Breast epithelium (tissue), 4 donors: ENCODE results near the gene TMEM45A. TPM values are rescaled to one million over a fixed set of nuclear protein-coding genes. Genes with fewer than 3 reads are reported as not detected.
A peak's percentile ranks its signal among the peaks of the same experiment; 100 is the strongest.

Experiments
- DNase-seq, 2 donors: peaks; one replicate each; pipeline ENCODE4 v3.0.0-alpha.2; 2019; ENCODE audit warnings: low spot score in 2 of 2
- H3K27ac ChIP-seq, 2 donors: fragments of 200-600 bp; sonication (generic) in 1 of 2; one replicate each; pipeline ENCODE4 v1.5.1; 2016 to 2019; ENCODE audit warnings: mild to moderate bottlenecking in 1 of 2
- H3K27me3 ChIP-seq, 2 donors: fragments of 200-600 bp; sonication (generic) in 1 of 2; one replicate each; pipeline versions ENCODE4 v1.5.1 to v1.6.0; 2017 to 2019; ENCODE audit warnings: control low read depth in 1 of 2, mild to moderate bottlenecking in 1 of 2
- H3K36me3 ChIP-seq: fragments of 200-600 bp; one replicate; pipeline ENCODE4 v1.5.1; 2019
- H3K4me1 ChIP-seq, 2 donors: fragments of 200-600 bp; sonication (generic); one replicate each; pipeline ENCODE4 v1.5.1; 2016 to 2019; ENCODE audit warnings: control low read depth in 1 of 2
- H3K4me3 ChIP-seq, 3 donors: fragments of 200-600 bp; sonication (generic); 1 replicate in 2 of 3; 2 replicates in 1 of 3; pipeline ENCODE4 v1.5.1; 2016 to 2019; ENCODE audit warnings: mild to moderate bottlenecking in 3 of 3, moderate library complexity in 2 of 3
- H3K9me3 ChIP-seq, 2 donors: fragments of 200-600 bp; sonication (generic) in 1 of 2; one replicate each; pipeline ENCODE4 v1.5.1; 2016 to 2019; ENCODE audit warnings: control low read depth in 1 of 2
- POLR2A ChIP-seq: fragments of 450-650 bp; IDR thresholded peaks from one replicate; pipeline ENCODE4 v1.6.1; 2016; ENCODE audit warnings: antibody characterized with exemption, mild to moderate bottlenecking, moderate library complexity
- POLR2AphosphoS5 ChIP-seq, 3 donors: sonication (generic); formaldehyde crosslinking; IDR thresholded peaks; one replicate each; pipeline ENCODE4 v1.6.1; 2017; ENCODE audit warnings: antibody characterized with exemption in 3 of 3
- intact Hi-C: fragments of 100-400 bp; cut with DNase I; formaldehyde crosslinking; loops from one replicate; pipeline ENCODE4 v1.15.1; 2023; ENCODE audit warnings: low total_unique reads
- total RNA-seq, 3 donors: library from RNA; depleted of rRNA; stranded (reverse); fragments of >200 nt; gene quantifications; one replicate each; pipeline ENCODE4 v1.1.0, GENCODE V29; 2016
- TF ChIP-seq, protein P1 (sequence below), 3 donors: fragments of 450-650 bp; IDR thresholded peaks; one replicate each; pipeline ENCODE4 v1.5.1; 2016 to 2017; ENCODE audit warnings: antibody characterized with exemption in 3 of 3, mild to moderate bottlenecking in 3 of 3, moderate library complexity in 3 of 3

The TMEM45A gene
- total RNA-seq, 3 donors from 2014 or later = 19.7 to 24.5 (median 20.9) TPM

DNA sequence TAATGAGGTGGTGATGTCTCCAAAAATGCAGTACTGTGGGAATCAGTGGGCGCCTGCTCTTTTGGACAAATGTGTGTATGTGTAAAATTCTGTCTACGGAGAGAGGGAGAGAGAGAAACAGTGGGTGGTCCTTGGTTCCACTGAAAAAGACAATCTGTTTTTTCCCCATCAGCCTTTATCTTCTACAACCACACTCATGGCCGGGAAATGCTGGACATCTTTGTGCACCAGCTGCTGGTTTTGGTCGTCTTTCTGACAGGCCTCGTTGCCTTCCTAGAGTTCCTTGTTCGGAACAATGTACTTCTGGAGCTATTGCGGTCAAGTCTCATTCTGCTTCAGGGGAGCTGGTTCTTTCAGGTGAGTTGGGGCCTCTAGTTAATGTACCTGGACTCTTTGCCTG lies 65.8 kb downstream of the TMEM45A start:
- intact Hi-C loops = no loop called here
- no peak overlapping the region for H3K27ac ChIP-seq
- no peak overlapping the region for H3K4me3 ChIP-seq
- no peaks in the 10 kb centered on the region for H3K9me3 ChIP-seq
- H3K27me3 ChIP-seq = no peaks in the 10 kb centered on the region
- H3K36me3 ChIP-seq = no peaks in the 10 kb centered on the region
- TF ChIP-seq POLR2A (no peak), POLR2AphosphoS5 (IDR thresholded peaks at IDR 0.05) (no peak)
- TF ChIP-seq, protein P1, sequence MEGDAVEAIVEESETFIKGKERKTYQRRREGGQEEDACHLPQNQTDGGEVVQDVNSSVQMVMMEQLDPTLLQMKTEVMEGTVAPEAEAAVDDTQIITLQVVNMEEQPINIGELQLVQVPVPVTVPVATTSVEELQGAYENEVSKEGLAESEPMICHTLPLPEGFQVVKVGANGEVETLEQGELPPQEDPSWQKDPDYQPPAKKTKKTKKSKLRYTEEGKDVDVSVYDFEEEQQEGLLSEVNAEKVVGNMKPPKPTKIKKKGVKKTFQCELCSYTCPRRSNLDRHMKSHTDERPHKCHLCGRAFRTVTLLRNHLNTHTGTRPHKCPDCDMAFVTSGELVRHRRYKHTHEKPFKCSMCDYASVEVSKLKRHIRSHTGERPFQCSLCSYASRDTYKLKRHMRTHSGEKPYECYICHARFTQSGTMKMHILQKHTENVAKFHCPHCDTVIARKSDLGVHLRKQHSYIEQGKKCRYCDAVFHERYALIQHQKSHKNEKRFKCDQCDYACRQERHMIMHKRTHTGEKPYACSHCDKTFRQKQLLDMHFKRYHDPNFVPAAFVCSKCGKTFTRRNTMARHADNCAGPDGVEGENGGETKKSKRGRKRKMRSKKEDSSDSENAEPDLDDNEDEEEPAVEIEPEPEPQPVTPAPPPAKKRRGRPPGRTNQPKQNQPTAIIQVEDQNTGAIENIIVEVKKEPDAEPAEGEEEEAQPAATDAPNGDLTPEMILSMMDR (IDR thresholded peaks at IDR 0.05) = no peak
- peaks cover 0 to 3% of the 10 kb centered on the region in 2 donors for H3K4me1 ChIP-seq
- DNase-seq = no peak

GRCh38 chr3:100560426-100560825 lies 68.0 kb downstream of the TMEM45A start:
- Histone ChIP-seq H3K4me1 (peaks cover 0 to 3% of the 10 kb centered on the region in 2 donors), H3K4me3 (no peak overlapping the region), H3K9me3 (no peaks in the 10 kb centered on the region), H3K36me3 (no peaks in the 10 kb centered on the region), H3K27ac (no peak overlapping the region), H3K27me3 (no peaks in the 10 kb centered on the region)
- DNase-seq = no peak
- intact Hi-C loops = no loop called here
- TF ChIP-seq POLR2A (no peak), POLR2AphosphoS5 (IDR thresholded peaks at IDR 0.05) (no peak)
- TF ChIP-seq, protein P1 (IDR thresholded peaks at IDR 0.05) = no peak

GRCh38 chr3:100561459-100562158 lies 69.2 kb downstream of the TMEM45A start:
- no peaks in the 10 kb centered on the region for H3K36me3 ChIP-seq
- intact Hi-C loops = no loop called here
- no peaks in the 10 kb centered on the region for H3K27me3 ChIP-seq
- no peak for DNase-seq
- peak overlapping the region; percentile 73 to 75 for H3K27ac ChIP-seq
- peaks cover 0 to 3% of the 10 kb centered on the region in 2 donors for H3K4me1 ChIP-seq
- TF ChIP-seq, protein P1 (IDR thresholded peaks at IDR 0.05) = no peak
- TF ChIP-seq POLR2AphosphoS5 (IDR thresholded peaks at IDR 0.05) (no peak), POLR2A (no peak)
- H3K9me3 ChIP-seq = no peaks in the 10 kb centered on the region
- peak overlapping the region in 1 of 3 donors; percentile 13 for H3K4me3 ChIP-seq

DNA sequence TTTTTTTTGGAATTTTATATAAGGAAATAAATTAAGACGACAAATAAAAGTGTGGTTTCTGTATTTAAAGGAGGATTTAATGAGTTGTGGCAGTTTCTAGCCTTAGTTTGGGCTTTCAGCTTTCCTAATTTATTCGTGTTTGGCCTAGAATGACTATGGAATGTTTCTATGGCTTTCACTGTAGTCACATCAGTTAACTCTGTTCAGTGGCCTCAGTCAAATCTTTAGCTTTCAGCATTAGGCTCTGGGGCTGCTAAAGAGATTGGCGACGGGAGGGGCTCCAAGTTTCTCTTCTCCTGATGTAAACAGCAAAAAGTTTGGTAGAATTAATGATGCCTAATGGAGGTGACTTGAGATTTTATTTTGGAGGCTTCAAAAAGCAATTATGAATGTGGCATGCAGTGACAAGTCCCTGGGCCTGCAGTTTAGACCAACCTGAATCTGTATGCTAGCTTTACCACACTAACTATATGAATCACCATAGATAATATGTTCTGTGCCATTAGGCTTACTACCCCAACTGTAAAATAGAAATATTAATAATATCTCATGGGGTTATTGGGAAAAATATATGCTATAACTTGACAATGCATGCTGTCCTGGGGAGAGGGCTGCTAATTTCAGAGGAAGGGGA lies 69.9 kb downstream of the TMEM45A start:
- Histone ChIP-seq H3K27ac (peak overlapping the region; percentile 73 to 75), H3K27me3 (no peaks in the 10 kb centered on the region)

GRCh38 chr3:100563228-100563627 lies 70.8 kb downstream of the TMEM45A start:
- no peak for TF ChIP-seq POLR2A
- no peak for TF ChIP-seq POLR2AphosphoS5 (IDR thresholded peaks at IDR 0.05)
- TF ChIP-seq, protein P1 (IDR thresholded peaks at IDR 0.05) = no peak

More for the DNA sequence above, 69.9 kb downstream of the TMEM45A start:
- intact Hi-C loops = no loop called here
- TF ChIP-seq POLR2A (no peak), POLR2AphosphoS5 (IDR thresholded peaks at IDR 0.05) (no peak)
- TF ChIP-seq, protein P1 (IDR thresholded peaks at IDR 0.05) = no peak
- no peaks in the 10 kb centered on the region for H3K9me3 ChIP-seq
- H3K4me3 ChIP-seq = no peak overlapping the region
- peaks cover 0 to 3% of the 10 kb centered on the region in 2 donors for H3K4me1 ChIP-seq
- H3K36me3 ChIP-seq = no peaks in the 10 kb centered on the region
- no peak for DNase-seq

More at GRCh38 chr3:100563228-100563627, 70.8 kb downstream of the TMEM45A start:
- intact Hi-C loops = no loop called here
- no peak overlapping the region for H3K4me3 ChIP-seq
- peaks cover 0 to 3% of the 10 kb centered on the region in 2 donors for H3K4me1 ChIP-seq
- no peaks in the 10 kb centered on the region for H3K27me3 ChIP-seq
- H3K9me3 ChIP-seq = no peaks in the 10 kb centered on the region
- DNase-seq = no peak
- H3K27ac ChIP-seq = peak overlapping the region in 1 of 2 donors; percentile 75
- no peaks in the 10 kb centered on the region for H3K36me3 ChIP-seq
